Activated CD4-positive, alpha-beta T cell treated with anti-CD3 and anti-CD28 coated beads, Interleukin-10, Interleukin-2, amounts not matched to agents 100 ng/mL and 50 ng/mL, durations not matched to agents 16 hours and 8 hours (primary cell): ENCODE measurements around the gene SGK1.
"Not testable (repeated sequence)": the region's sequence is repeated elsewhere in the genome, so short reads cannot be mapped to it uniquely, and the experiment has no call there.

Experiments used
- DNase-seq: peaks from one replicate; pipeline ENCODE4 v3.0.0-alpha.2; 2020

The SGK1 gene

GRCh38 chr6:134326192-134326591, 8.3 kb upstream of the SGK1 start:
- not testable (repeated sequence) for DNase-seq

DNA sequence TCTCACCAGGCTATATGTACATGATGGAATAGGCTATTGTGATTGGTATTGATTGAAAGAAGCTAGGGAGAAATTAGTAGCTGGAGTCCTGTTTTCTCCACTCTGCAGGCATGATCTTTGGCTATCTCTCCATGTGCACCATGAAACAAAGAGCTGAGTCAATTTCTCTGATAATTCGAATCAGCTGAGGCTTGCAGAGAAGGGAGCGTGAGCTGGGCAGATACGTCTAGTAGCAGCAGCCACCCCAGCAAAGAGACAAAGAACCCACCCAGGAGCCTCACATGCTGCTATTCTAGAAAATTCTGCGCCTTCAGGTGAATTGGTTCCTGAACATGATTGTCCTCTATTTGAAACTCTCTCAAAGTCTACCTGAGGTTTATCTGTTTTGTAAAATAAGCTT, 6.9 kb upstream of the SGK1 start:
- DNase-seq, result no peak

- no peak for DNase-seq
Measured at GRCh38 chr6:134324141-134324540, 6.2 kb upstream of the SGK1 start.

GRCh38 chr6:134323698-134324097, 5.8 kb upstream of the SGK1 start:
- no peak for DNase-seq

- DNase-seq, result no peak
Measured at GRCh38 chr6:134323294-134323693, 5.4 kb upstream of the SGK1 start.

GRCh38 chr6:134322216-134322615, 4.3 kb upstream of the SGK1 start:
- no peak for DNase-seq

- no peak for DNase-seq
Measured at GRCh38 chr6:134321246-134321645, 3.3 kb upstream of the SGK1 start.

DNA sequence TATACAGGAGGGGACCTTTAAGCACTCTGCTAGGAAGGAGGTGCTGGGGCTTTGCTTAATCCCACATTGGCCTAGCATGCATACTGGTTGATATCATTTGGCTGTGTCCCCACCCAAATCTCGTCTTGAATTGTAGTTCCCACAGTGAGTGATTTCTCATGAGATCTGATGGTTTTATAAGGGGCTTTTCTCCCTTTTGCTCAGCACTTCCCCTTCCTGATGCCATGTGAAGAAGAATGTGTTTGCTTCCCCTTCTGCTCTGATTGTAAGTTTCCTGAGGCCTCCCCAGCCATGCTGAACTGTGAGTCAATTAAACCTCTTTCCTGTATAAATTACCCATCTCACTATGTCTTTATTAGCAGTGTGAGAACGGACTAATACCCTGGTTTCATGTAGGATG, 1.8 kb upstream of the SGK1 start:
- DNase-seq, result not testable (repeated sequence)

DNA sequence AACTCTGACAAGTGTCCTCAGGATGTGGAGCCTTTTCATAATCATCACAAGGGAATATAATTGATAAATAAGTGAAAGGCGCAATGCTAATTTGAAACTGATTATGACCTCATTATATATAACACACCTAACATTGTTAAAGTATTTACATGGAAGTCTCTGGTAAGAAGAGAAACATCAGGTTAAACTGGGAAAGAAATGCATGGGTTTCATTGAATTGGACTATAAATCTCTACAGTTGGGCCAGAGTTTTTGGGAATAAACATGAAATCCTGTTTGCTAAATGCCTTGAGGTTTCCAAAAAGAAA, 1.0 kb upstream of the SGK1 start:
- no peak for DNase-seq

DNA sequence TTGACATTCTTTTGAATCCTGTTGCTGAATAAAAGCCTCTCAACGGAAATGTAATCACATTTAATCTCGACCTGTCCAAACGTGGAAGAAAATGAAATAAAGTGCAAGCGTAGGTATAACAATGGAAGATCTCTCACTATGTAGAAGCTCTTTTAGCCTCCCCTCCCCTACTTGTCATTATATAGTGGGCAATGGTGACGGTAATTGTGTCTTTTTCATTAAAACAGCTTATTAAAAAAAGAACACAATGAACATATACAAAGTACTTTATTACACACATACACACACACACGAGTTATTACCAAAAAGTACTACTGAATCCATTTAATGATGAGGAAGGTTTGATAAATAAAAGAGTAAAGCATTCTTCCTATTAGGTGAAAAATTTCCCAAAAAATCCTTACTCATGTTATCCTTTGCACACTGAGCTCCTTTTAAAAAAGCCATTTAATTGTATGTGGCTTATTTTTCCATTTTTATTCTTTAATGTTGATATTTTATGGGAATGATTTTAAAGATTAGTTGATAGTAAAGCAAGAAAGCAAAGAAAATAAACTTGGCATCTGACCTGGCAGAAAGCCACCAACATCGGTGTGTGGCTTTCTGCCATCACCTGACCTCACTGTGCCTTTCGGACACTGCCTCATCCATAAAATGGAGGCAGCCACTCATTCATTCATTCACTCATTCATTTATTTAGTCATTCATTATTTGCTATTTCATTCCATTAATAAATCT, 493 bp upstream of the SGK1 start:
- no peak for DNase-seq

GRCh38 chr6:134316733-134317431, 1.0 kb downstream of the SGK1 start:
- DNase-seq, result no peak

DNA sequence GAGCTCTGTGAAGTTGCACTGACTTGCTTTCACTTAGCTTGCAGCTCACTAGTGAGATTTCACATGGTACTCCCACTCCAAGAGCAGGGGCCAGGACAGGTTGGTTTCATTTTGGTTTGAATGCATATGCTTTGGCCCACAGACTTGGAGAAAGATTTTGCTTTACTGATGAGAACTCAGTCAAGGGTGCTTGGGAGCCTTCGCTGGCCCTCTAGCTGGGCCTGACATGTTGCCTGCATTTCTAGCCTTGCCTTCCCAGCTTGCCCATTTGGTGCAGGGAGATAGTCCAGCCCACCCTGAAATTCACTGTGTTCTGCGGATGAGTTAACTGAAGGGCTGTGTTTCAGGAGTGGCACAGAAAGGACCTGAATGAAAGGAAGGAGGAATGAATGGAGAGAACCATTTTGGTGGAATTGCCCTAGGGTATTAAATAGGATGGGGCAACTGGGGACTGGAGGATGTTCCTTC, 1.9 kb downstream of the SGK1 start:
- no peak for DNase-seq

DNA sequence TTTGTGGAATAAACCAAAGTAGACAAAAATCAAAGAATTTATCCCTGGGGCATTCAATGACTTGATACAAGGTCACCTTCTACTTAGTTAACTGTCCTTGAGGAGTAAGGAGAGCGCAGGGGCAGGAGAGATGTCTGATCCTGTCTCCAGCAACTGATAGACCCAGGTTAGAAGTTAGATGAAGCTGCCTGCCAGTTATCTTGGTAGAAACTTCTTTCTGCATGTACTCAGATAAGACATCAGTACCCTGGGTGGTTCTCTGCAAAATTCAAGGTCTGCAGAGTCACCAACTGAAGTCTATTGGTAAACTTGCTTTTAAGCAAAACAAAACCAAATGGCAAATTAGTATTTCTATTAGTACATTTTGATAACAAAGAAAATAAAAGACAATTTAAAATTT, 2.7 kb downstream of the SGK1 start:
- no peak for DNase-seq

- no peak for DNase-seq
Measured at GRCh38 chr6:134314006-134314821, 3.7 kb downstream of the SGK1 start.

GRCh38 chr6:134312038-134312660, 5.8 kb downstream of the SGK1 start:
- no peak for DNase-seq

- no peak for DNase-seq
Measured at GRCh38 chr6:134310817-134311216, 7.1 kb downstream of the SGK1 start.

DNA sequence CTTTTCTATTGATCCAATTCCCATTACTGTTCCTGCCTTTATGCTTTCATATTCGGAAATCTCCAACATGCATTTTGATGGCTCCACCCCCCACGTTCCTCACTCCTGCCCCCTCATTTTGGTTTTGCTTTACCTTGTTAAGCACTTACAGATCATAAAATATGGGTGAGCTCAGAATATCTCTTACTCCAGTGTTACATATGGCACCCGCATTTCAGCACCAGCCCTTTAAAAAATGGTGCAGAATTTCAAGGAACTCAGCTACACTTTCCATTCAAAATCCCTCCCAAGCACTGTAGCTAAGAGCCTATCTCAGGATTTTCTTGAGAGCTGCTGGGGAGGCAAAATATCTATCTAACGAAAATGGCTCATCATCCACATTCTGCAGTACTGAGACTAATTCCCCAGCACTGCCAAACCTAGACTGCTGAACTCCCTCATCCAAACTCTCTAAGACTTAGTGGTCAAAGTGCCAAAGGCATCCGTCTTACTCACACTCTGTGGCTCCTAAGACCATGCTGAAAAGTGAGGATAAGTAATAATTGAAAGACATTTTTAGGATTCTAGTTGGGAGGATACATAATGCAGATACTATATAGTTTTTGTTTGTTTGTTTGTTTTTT, 7.8 kb downstream of the SGK1 start:
- no peak for DNase-seq

DNA sequence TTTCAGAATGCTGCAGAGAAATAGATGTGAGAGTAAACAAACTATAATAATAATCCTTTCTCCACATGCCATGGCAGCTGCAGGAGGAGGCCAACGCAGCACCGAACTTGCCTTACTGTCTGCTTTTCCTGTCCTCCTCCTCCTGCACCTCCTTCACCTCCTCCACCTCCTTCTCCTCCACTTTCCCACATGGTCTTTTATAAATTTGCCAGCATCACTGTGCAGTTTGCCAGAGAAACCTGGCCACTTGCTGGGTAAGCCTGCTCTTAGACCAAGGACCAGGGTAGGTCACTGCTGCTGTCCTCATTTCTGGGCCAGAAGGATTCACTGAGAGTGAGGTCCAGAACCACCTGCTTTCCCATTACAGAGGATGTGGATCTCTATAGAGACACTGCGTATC, 8.7 kb downstream of the SGK1 start:
- no peak for DNase-seq

DNA sequence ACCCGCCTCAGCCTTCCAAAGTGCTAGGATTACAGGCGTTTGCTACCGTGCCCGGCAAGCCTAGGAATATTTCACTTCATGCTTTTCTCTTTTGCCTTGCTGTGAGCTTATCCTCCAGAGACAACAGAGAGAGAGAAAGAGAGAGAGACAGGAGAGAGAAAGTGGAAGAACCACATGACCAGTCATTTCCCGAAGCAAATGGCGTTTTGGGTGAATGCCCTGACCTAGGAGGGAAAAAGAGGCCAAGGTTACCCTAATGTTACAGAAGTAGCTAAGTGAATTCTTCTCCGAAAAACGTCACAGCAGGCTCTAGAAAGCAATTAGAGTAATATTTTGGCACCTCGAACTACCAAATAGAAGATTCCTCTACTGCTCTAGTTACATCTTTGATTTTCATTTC, 9.1 kb downstream of the SGK1 start:
- no peak for DNase-seq

GRCh38 chr6:134307870-134308269, 10.0 kb downstream of the SGK1 start:
- DNase-seq, result no peak

- no peak for DNase-seq
Measured at GRCh38 chr6:134307075-134307474, 10.8 kb downstream of the SGK1 start.

DNA sequence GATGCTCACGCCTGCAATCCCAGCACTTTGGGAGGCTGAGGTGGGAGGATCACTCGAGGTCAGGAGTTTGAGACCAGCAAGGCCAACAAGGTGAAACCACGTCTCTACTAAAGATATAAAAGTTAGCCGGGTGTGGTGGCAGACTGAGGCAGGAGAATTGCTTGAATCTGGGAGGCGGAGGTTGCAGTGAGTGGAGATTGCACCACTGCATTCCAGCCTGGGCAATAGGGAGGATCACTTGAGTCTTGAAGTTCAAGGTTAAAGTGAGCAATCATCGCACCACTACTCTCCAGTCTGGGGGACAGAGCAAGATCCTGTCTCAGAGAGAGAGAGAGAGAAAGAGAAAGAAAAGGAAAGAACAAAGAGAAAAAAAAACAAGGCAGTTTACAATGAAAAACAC, 13.5 kb downstream of the SGK1 start:
- DNase-seq, result not testable (repeated sequence)

- no peak for DNase-seq
Measured at GRCh38 chr6:134303891-134304290, 14.0 kb downstream of the SGK1 start.
